GM23338 (cell line): ENCODE results near the gene NFAT5. TPM values are rescaled to one million over a fixed set of nuclear protein-coding genes. Genes with fewer than 3 reads are reported as not detected.
"Not testable (repeated sequence)": the region's sequence is repeated elsewhere in the genome, so short reads cannot be mapped to it uniquely, and the experiment has no call there.

ENCODE experiments used
- ATAC-seq: fragments of 200-7000 bp; cut with Tn5 transposase; 3 replicates; pipeline ENCODE4 v1.9.1; 2020
- DNase-seq: peaks from one replicate; pipeline ENCODE4 v3.0.0-alpha.2; 2015; ENCODE audit warnings: low spot score
- H2AFZ ChIP-seq: fragments of 200-600 bp; sonication (generic); 2 replicates; pipeline ENCODE4 v1.8.0; 2016; ENCODE audit warnings: antibody characterized with exemption, mild to moderate bottlenecking, moderate library complexity
- H3F3A ChIP-seq: fragments of 200-600 bp; sonication (generic); replicated peaks from 2 replicates; pipeline ENCODE4 v1.8.0; 2017; ENCODE audit warnings: antibody characterized with exemption, mixed run types, low read depth
- H3K27ac ChIP-seq: fragments of 200-600 bp; sonication (generic); 2 replicates; pipeline ENCODE4 v1.6.1; 2016; ENCODE audit warnings: low read depth
- H3K27me3 ChIP-seq: fragments of 200-600 bp; sonication (generic); 2 replicates; pipeline ENCODE4 v1.8.0; 2016; ENCODE audit warnings: mild to moderate bottlenecking, mixed run types, moderate library complexity; ENCODE audit not compliant: insufficient read depth
- H3K36me3 ChIP-seq: fragments of 200-600 bp; sonication (generic); 2 replicates; pipeline ENCODE4 v1.8.0; 2016; ENCODE audit warnings: mild to moderate bottlenecking; ENCODE audit not compliant: insufficient read depth
- H3K4me1 ChIP-seq: fragments of 200-600 bp; sonication (generic); 2 replicates; pipeline ENCODE4 v1.8.0; 2016; ENCODE audit warnings: mild to moderate bottlenecking, moderate library complexity; ENCODE audit not compliant: insufficient read depth
- H3K4me2 ChIP-seq: fragments of 200-600 bp; sonication (generic); 2 replicates; pipeline ENCODE4 v1.7.1; 2017; ENCODE audit warnings: mixed run types
- H3K4me3 ChIP-seq: fragments of 200-600 bp; sonication (generic); 2 replicates; pipeline ENCODE4 v1.6.1; 2016; ENCODE audit warnings: mixed run types
- H3K79me2 ChIP-seq: fragments of 200-600 bp; sonication (generic); replicated peaks from 2 replicates; pipeline ENCODE4 v1.8.0; 2017; ENCODE audit warnings: mild to moderate bottlenecking; ENCODE audit not compliant: insufficient read depth
- H3K9me2 ChIP-seq: fragments of 200-600 bp; sonication (generic); 2 replicates; pipeline ENCODE4 v1.8.0; 2017; ENCODE audit not compliant: insufficient read depth
- H4K20me1 ChIP-seq: fragments of 200-600 bp; sonication (generic); replicated peaks from 2 replicates; pipeline ENCODE4 v1.8.0; 2017; ENCODE audit warnings: mild to moderate bottlenecking; ENCODE audit not compliant: insufficient read depth
- H3K27ac Mint-ChIP-seq: 2 replicates; pipeline ENCODE4 v1.8.0; 2020; ENCODE audit warnings: inconsistent platforms, mild to moderate bottlenecking, moderate library complexity, mixed read lengths
- H3K27me3 Mint-ChIP-seq: 3 replicates; pipeline ENCODE4 v1.8.0; 2022; ENCODE audit warnings: low read depth, mild to moderate bottlenecking, moderate library complexity, mixed read lengths, inconsistent platforms; ENCODE audit not compliant: insufficient read depth, poor library complexity
- H3K36me3 Mint-ChIP-seq: 3 replicates; pipeline ENCODE4 v1.8.0; 2021; ENCODE audit warnings: low read depth, mild to moderate bottlenecking, inconsistent platforms, moderate library complexity, mixed read lengths
- H3K4me1 Mint-ChIP-seq: 3 replicates; pipeline ENCODE4 v1.8.0; 2020; ENCODE audit warnings: mild to moderate bottlenecking, inconsistent platforms, mixed read lengths
- H3K4me3 Mint-ChIP-seq: 3 replicates; pipeline ENCODE4 v1.8.0; 2021; ENCODE audit warnings: moderate library complexity, mild to moderate bottlenecking, inconsistent platforms, mixed read lengths
- H3K9me3 Mint-ChIP-seq: 3 replicates; pipeline ENCODE4 v1.8.0; 2020; ENCODE audit warnings: moderate library complexity, mild to moderate bottlenecking, inconsistent platforms, mixed read lengths
- CREB1 ChIP-seq: fragments of 250-450 bp; sonication (Bioruptor Pico); IDR thresholded peaks from 2 replicates; pipeline ENCODE4 v1.5.0; 2020; ENCODE audit warnings: low read depth, mild to moderate bottlenecking, moderate library complexity
- JUNB ChIP-seq: IDR thresholded peaks from one replicate; pipeline ENCODE4 v1.6.1; 2016; ENCODE audit warnings: antibody characterized with exemption; ENCODE audit not compliant: unreplicated experiment
- POLR2AphosphoS5 ChIP-seq: IDR thresholded peaks from 2 replicates; pipeline ENCODE4 v1.6.1; 2016; ENCODE audit warnings: antibody characterized with exemption, low read depth
- STAT1 ChIP-seq: IDR thresholded peaks from one replicate; pipeline ENCODE4 v1.6.1; 2016; ENCODE audit warnings: antibody characterized with exemption; ENCODE audit not compliant: unreplicated experiment
- polyA plus RNA-seq: library from polyadenylated mRNA; unstranded; fragments of >200 nt; fragmentation: Nextera tagmentation; extraction: Ambion mirVana; gene quantifications from 2 replicates; pipeline ENCODE4 v1.2.1, GENCODE V29; 2016
- total RNA-seq: library from RNA; depleted of rRNA; stranded (reverse); fragments of >200 nt; shearing (Covaris generic); gene quantifications from 2 replicates; pipeline ENCODE4 v1.2.3, GENCODE V29; 2014

Gene NFAT5
- total and polyA plus RNA-seq, 2 experiments from 2014 or later, result 10.6 to 27.0 TPM

DNA sequence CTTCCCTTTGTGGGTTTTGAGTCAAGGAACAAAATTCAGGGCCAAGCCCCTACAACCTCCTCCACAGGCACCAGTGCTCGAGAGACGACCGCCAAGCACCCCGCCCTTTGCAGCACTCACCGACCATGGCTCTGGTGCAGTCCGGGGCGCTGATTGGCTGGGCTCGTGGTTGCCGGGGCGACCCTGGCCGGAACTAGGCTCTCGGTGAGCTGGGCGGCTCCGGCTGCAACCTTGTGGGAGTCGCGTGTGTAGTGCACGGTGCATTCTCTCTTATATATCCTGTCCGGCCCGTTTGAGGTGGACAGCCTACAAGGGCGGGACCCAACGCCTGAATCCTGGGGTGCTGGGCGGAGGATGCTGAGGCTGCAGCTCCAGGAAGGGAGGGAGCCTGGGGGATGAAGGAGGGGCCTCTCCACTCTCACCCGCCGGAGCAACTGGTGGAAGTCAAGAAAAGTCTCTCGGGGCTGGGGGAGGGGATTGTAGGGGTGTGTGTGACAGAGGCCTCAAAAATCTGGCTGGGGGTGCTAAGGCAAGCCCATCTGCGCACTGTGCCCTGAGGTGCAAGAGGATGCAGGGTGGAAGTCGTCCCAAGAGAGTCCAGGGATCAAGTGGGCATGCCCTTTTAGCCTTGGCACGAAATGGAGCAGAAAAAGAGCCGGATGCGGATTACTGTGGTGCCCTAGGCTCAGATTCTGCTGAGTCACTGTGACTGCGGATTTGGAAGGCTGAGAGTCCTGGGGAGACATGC is 160.7 kb downstream of the NFAT5 start, which contains the start of gene NQO1:
Gene NQO1, minus strand, starts transcription at position 248 of the 748 bp plus-strand sequence. Its CDS starts 121 bp downstream, at position 127.
- Histone ChIP-seq H3K79me2 (peaks cover 38% of the 10 kb centered on the region), H3K9me2 (no peaks in the 10 kb centered on the region), H3K36me3 (no peaks in the 10 kb centered on the region; the same call in 1 of the 2 replicates), H4K20me1 (no peaks in the 10 kb centered on the region), H2AFZ (peak within 1 kb of the TSS; percentile 77; the same call in 1 of the 2 replicates), H3K27me3 (no peaks in the 10 kb centered on the region), H3F3A (peaks cover 28% of the 10 kb centered on the region; the same call in 1 of the 2 replicates), H3K4me3 (peak within 1 kb of the TSS; percentile 62), H3K4me1 (peaks cover 32% of the 10 kb centered on the region), H3K27ac (peak within 1 kb of the TSS; percentile 99), H3K4me2 (peak within 1 kb of the TSS; percentile 96)
- Mint-ChIP-seq H3K4me1 (peaks cover 34% of the 10 kb centered on the region), H3K4me3 (peak within 1 kb of the TSS; percentile 83), H3K36me3 (no peaks in the 10 kb centered on the region; the same call in 2 of the 3 replicates), H3K9me3 (no peaks in the 10 kb centered on the region), H3K27ac (peak within 1 kb of the TSS; percentile 100), H3K27me3 (peaks cover 20% of the 10 kb centered on the region)
- peak; percentile 98 for DNase-seq
- ATAC-seq, result peak; percentile 95
- TF ChIP-seq JUNB, result no peak
- TF ChIP-seq CREB1, result no peak
- peak; percentile 80 for TF ChIP-seq POLR2AphosphoS5

GRCh38 chr16:69727916-69728270 is 162.1 kb downstream of the NFAT5 start:
- no peak for ATAC-seq
- peak overlapping the region; percentile 96 for H3K4me2 ChIP-seq
- peak overlapping the region; percentile 62 for H3K4me3 ChIP-seq
- H4K20me1 ChIP-seq, result no peaks in the 10 kb centered on the region
- Mint-ChIP-seq H3K4me1 (peaks cover 32% of the 10 kb centered on the region), H3K36me3 (no peaks in the 10 kb centered on the region; the same call in 1 of the 3 replicates), H3K4me3 (peak overlapping the region; percentile 83), H3K27me3 (peaks cover 22% of the 10 kb centered on the region), H3K27ac (peak overlapping the region; percentile 100), H3K9me3 (no peaks in the 10 kb centered on the region)
- DNase-seq, result no peak
- H3K79me2 ChIP-seq, result peaks cover 32% of the 10 kb centered on the region
- no peaks in the 10 kb centered on the region for H3K27me3 ChIP-seq
- H3F3A ChIP-seq, result peaks cover 28% of the 10 kb centered on the region; the same call in 1 of the 2 replicates
- peak overlapping the region; percentile 99 for H3K27ac ChIP-seq
- TF ChIP-seq STAT1, result no peak
- H3K36me3 ChIP-seq, result no peaks in the 10 kb centered on the region; the same call in 1 of the 2 replicates
- H3K9me2 ChIP-seq, result no peaks in the 10 kb centered on the region
- no peak overlapping the region for H2AFZ ChIP-seq
- H3K4me1 ChIP-seq, result peaks cover 32% of the 10 kb centered on the region

DNA sequence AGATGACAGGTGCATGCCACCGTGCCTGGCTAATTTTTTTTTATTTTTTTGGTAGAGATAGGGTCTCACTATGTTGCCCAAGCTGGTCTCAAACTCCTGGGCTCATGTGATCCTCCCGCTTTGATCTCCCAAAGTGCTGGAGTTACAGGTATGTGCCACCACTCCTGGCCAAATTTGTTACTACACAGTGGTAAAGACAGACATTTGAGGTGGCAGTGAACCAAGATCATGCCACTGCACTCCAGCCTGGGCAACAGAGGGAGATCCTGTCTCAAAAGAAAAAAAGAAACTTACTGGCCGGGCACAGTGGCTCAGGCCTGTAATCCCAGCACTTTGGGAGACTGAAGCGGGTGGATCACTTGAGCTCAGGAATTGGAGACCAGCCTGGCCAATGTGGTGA is 163.3 kb downstream of the NFAT5 start:
- H4K20me1 ChIP-seq, H3K9me2 ChIP-seq, H3K4me3 Mint-ChIP-seq, H3K27ac Mint-ChIP-seq, DNase-seq, H3K27ac ChIP-seq, H3K9me3 Mint-ChIP-seq, ATAC-seq, H3K4me2 ChIP-seq, H3K36me3 ChIP-seq, H3K27me3 ChIP-seq, H3K36me3 Mint-ChIP-seq, H3K4me3 ChIP-seq, H2AFZ ChIP-seq: not testable (repeated sequence)
- H3K4me1 Mint-ChIP-seq, result peaks cover 32% of the 10 kb centered on the region
- H3K79me2 ChIP-seq, result peaks cover 26% of the 10 kb centered on the region
- peaks cover 20% of the 10 kb centered on the region for H3K27me3 Mint-ChIP-seq
- peaks cover 32% of the 10 kb centered on the region for H3K4me1 ChIP-seq
- H3F3A ChIP-seq, result peaks cover 28% of the 10 kb centered on the region; the same call in 1 of the 2 replicates

GRCh38 chr16:69731280-69731679 is 165.5 kb downstream of the NFAT5 start:
- H2AFZ ChIP-seq, H3K27me3 ChIP-seq, DNase-seq, H3K9me2 ChIP-seq, H3K27ac Mint-ChIP-seq, H3K27ac ChIP-seq, H3K4me2 ChIP-seq, H3K9me3 Mint-ChIP-seq, H3K4me3 ChIP-seq, H4K20me1 ChIP-seq, H3K4me3 Mint-ChIP-seq, H3K79me2 ChIP-seq, H3K36me3 ChIP-seq, H3K36me3 Mint-ChIP-seq, ATAC-seq: not testable (repeated sequence)
- peaks cover 18% of the 10 kb centered on the region for H3K27me3 Mint-ChIP-seq
- Histone ChIP-seq H3F3A (peaks cover 13% of the 10 kb centered on the region; the same call in 1 of the 2 replicates), H3K4me1 (peaks cover 17% of the 10 kb centered on the region)
- H3K4me1 Mint-ChIP-seq, result peaks cover 17% of the 10 kb centered on the region
